Left lung (tissue), 10 donors: Measurements from ENCODE around the gene ISLR. TPM values are rescaled to one million over a fixed set of nuclear protein-coding genes. Genes with fewer than 3 reads are reported as not detected.

ENCODE experiments used
- ATAC-seq: fragments of 200-7000 bp; cut with Tn5 transposase; one replicate; pipeline ENCODE4 v1.9.1; 2020; ENCODE audit warnings: moderate library complexity
- DNase-seq, 4 donors: peaks; one replicate each; pipeline ENCODE4 v3.0.0-alpha.2; 2013 to 2020
- H3K27ac ChIP-seq, 2 donors: fragments of 200-600 bp; sonication (generic) in 1 of 2; one replicate each; pipeline versions ENCODE4 v1.5.0 to v1.8.0; 2020 to 2021
- H3K27me3 ChIP-seq, 2 donors: fragments of 200-600 bp; sonication (generic) in 1 of 2; one replicate each; pipeline versions ENCODE4 v1.5.0 to v1.8.0; 2020 to 2021
- H3K36me3 ChIP-seq, 2 donors: fragments of 200-600 bp; sonication (generic) in 1 of 2; one replicate each; pipeline versions ENCODE4 v1.5.0 to v1.8.0; 2020 to 2021
- H3K4me1 ChIP-seq, 2 donors: fragments of 200-600 bp; one replicate each; pipeline ENCODE4 v1.8.0; 2021
- H3K4me3 ChIP-seq, 2 donors: fragments of 200-600 bp; sonication (generic) in 1 of 2; one replicate each; pipeline versions ENCODE4 v1.5.0 to v1.8.0; 2020 to 2021; ENCODE audit warnings: mild to moderate bottlenecking in 1 of 2
- H3K9me3 ChIP-seq, 2 donors: fragments of 200-600 bp; sonication (generic) in 1 of 2; one replicate each; pipeline versions ENCODE4 v1.5.0 to v1.8.0; 2020 to 2021
- CTCF ChIP-seq, 2 donors: fragments of 200-600 bp; sonication (generic) in 1 of 2; IDR thresholded peaks; one replicate each; pipeline versions ENCODE4 v1.5.0 to v1.8.0; 2021; ENCODE audit warnings: antibody characterized with exemption in 2 of 2
- intact Hi-C, 2 donors: fragments of 100-400 bp; cut with DNase I; formaldehyde crosslinking; loops; one replicate each; pipeline versions ENCODE4 v1.11.2 to v1.14.2; 2022
- polyA plus RNA-seq, 6 donors: library from polyadenylated mRNA; unstranded; fragments of 120-200 nt; gene quantifications; one replicate each; pipeline ENCODE4 v1.2.1, GENCODE V29; 2013; ENCODE audit not compliant: insufficient read length in 6 of 6
- total RNA-seq, 2 donors: library from RNA; stranded (reverse); fragmentation: NEBNext Ultra II Directional; extraction: Animal tissue kit (Norgen Biotek cat#: 25700); gene quantifications; one replicate each; pipeline ENCODE4 v1.2.1, GENCODE V29; 2021
- donor health status: DM: no; HTN: yes; CAD: no.
- donor health status: DM: no; HTN: no; CAD: no.

The ISLR gene
- total and polyA plus RNA-seq, 8 donors: 10.4 to 60.1 (median 52.6) TPM

DNA sequence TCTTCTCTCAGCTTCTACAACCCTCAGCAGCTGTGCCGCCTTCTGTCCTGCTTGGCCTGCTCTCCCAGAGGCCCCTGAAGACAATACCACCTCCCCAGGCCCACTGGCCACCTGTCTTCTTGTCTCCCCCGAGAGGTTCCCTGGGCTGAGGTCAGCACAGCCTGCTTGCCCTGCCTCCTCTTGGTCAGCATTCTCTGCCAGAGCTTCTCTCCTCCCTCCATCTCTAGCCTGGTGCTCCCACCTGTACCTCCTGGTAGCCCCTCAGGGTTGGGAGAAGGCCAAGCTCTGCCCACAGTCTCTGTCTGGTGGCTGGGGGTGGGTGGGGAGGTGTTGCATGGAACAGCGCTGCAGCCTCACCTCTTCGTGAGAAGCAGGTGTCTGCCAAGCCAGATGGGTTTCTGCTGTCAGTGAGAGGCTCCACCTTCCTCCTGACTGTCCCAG, 5.6 kb upstream of the ISLR start:
- Histone ChIP-seq H3K27me3 (no peaks in the 10 kb centered on the region), H3K36me3 (no peaks in the 10 kb centered on the region), H3K27ac (no peak overlapping the region), H3K4me3 (no peak overlapping the region), H3K9me3 (no peaks in the 10 kb centered on the region), H3K4me1 (no peaks in the 10 kb centered on the region)
- intact Hi-C loops: no loop called here
- TF ChIP-seq CTCF (IDR thresholded peaks at IDR 0.05): no peak
- ATAC-seq (no peak), DNase-seq (no peak)

DNA sequence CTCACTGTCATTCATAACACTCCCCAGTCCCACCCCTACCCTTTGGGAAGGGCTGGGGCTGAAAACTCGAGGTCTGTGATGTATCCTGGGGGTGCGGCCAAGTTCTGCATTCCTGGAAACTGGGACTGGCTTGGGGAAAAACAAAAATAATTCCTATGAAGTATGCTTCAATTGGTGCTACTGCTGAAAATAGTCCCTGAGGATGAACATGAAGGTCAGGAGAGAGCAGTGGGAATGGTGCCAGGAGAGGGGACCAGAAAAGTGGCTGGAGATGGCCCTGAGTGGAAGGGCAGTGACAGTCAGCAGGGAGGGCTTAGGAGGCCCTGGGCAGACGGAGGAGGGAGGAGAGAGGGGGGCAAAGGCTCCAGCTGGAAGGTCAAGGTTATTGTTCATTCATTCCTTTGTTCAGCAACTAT, 4.8 kb upstream of the ISLR start:
- Histone ChIP-seq H3K4me1 (peaks cover 0 to 7% of the 10 kb centered on the region in 2 donors), H3K9me3 (no peaks in the 10 kb centered on the region), H3K27me3 (no peaks in the 10 kb centered on the region), H3K4me3 (no peak overlapping the region), H3K36me3 (no peaks in the 10 kb centered on the region), H3K27ac (no peak overlapping the region)
- intact Hi-C loops: no loop called here
- no peak for ATAC-seq
- no peak for DNase-seq
- no peak for TF ChIP-seq CTCF (IDR thresholded peaks at IDR 0.05)

- no peak for TF ChIP-seq CTCF (IDR thresholded peaks at IDR 0.05)
- Histone ChIP-seq H3K4me3 (no peak overlapping the region), H3K4me1 (peaks cover 0 to 8% of the 10 kb centered on the region in 2 donors), H3K36me3 (no peaks in the 10 kb centered on the region), H3K27me3 (no peaks in the 10 kb centered on the region), H3K9me3 (no peaks in the 10 kb centered on the region), H3K27ac (no peak overlapping the region)
- ATAC-seq: no peak
- DNase-seq: peak in 1 of 4 donors; percentile 64
- intact Hi-C loops: no loop called here
These were observed 3.3 kb upstream of the ISLR start for GRCh38 chr15:74170071-74170844.

- TF ChIP-seq CTCF (IDR thresholded peaks at IDR 0.05): no peak
- Histone ChIP-seq H3K4me3 (no peak overlapping the region), H3K9me3 (no peaks in the 10 kb centered on the region), H3K27me3 (no peaks in the 10 kb centered on the region), H3K36me3 (no peaks in the 10 kb centered on the region), H3K27ac (no peak overlapping the region), H3K4me1 (peaks cover 0 to 8% of the 10 kb centered on the region in 2 donors)
- ATAC-seq (no peak), DNase-seq (no peak)
- intact Hi-C loops: no loop called here
These were observed 2.5 kb upstream of the ISLR start for GRCh38 chr15:74170875-74171578.

GRCh38 chr15:74171965-74172541, 1.5 kb upstream of the ISLR start:
- no peak overlapping the region for H3K4me3 ChIP-seq
- peaks cover 0 to 8% of the 10 kb centered on the region in 2 donors for H3K4me1 ChIP-seq
- peak in 1 of 4 donors; percentile 26 for DNase-seq
- peak overlapping the region in 1 of 2 donors; percentile 48 for H3K27ac ChIP-seq
- intact Hi-C loops: no loop called here
- ATAC-seq: no peak
- H3K27me3 ChIP-seq: no peaks in the 10 kb centered on the region
- H3K9me3 ChIP-seq: no peaks in the 10 kb centered on the region
- TF ChIP-seq CTCF (IDR thresholded peaks at IDR 0.05): no peak
- H3K36me3 ChIP-seq: no peaks in the 10 kb centered on the region
